ENCODE results near the gene WDR89. TPM values are rescaled to one million over a fixed set of nuclear protein-coding genes. Genes with fewer than 3 reads are reported as not detected.
"Not testable (repeated sequence)": the region's sequence is repeated elsewhere in the genome, so short reads cannot be mapped to it uniquely, and the experiment has no call there.

WDR89 gene
- total RNA-seq, 1 donor, result 13.0 TPM

DNA sequence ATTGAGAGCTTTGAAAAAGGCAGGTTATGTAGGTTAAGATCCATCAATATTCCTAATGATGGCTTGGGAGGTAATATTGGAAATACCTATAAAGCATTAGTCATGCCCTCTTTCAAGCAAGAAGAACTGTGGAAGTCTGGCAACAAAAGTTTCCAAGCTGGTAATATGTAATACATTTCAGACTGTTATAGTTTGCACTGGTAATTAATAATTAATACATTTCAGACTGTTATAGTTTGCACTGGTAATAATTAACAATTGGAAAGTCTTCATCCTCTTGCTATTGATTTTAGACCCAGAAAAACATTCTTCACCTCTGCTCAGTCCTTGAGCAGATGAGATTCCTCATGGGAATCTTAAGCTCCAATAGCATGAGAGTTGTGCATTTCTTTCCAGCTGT is 29.0 kb upstream of the WDR89 start:
- TF ChIP-seq, protein P1, sequence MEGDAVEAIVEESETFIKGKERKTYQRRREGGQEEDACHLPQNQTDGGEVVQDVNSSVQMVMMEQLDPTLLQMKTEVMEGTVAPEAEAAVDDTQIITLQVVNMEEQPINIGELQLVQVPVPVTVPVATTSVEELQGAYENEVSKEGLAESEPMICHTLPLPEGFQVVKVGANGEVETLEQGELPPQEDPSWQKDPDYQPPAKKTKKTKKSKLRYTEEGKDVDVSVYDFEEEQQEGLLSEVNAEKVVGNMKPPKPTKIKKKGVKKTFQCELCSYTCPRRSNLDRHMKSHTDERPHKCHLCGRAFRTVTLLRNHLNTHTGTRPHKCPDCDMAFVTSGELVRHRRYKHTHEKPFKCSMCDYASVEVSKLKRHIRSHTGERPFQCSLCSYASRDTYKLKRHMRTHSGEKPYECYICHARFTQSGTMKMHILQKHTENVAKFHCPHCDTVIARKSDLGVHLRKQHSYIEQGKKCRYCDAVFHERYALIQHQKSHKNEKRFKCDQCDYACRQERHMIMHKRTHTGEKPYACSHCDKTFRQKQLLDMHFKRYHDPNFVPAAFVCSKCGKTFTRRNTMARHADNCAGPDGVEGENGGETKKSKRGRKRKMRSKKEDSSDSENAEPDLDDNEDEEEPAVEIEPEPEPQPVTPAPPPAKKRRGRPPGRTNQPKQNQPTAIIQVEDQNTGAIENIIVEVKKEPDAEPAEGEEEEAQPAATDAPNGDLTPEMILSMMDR (IDR thresholded peaks at IDR 0.05; ENCODE audit: insufficient read depth, low read depth, low read length), result no peak

DNA sequence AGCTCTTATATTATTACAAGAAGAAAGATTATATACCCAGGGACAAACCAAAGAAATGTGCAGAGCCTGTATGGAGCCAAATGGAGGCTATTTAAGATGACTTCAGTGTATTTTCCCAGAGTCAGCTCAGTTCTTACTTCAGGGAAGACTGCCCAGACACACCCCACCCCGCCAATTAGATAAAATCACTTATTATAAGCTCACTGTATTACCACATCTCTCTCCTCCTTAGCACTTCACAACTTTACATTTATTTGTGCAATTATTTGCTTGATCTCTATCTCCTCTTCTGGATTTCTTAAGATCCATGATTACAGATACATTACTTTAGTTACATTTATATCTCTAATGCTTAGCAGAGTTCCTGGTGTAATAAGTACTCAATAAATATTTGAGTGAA is 24.7 kb upstream of the WDR89 start:
- DNase-seq (ENCODE audit: low read depth), result peak; percentile 16
- H3K4me3 ChIP-seq (ENCODE audit: low read depth, low read length), result no peak overlapping the region
- TF ChIP-seq, protein P1 (IDR thresholded peaks at IDR 0.05; ENCODE audit: insufficient read depth, low read depth, low read length), result no peak

More for the DNA sequence above, 29.0 kb upstream of the WDR89 start:
- DNase-seq (ENCODE audit: low read depth), result no peak
- H3K4me3 ChIP-seq (ENCODE audit: low read depth, low read length), result no peak overlapping the region

DNA sequence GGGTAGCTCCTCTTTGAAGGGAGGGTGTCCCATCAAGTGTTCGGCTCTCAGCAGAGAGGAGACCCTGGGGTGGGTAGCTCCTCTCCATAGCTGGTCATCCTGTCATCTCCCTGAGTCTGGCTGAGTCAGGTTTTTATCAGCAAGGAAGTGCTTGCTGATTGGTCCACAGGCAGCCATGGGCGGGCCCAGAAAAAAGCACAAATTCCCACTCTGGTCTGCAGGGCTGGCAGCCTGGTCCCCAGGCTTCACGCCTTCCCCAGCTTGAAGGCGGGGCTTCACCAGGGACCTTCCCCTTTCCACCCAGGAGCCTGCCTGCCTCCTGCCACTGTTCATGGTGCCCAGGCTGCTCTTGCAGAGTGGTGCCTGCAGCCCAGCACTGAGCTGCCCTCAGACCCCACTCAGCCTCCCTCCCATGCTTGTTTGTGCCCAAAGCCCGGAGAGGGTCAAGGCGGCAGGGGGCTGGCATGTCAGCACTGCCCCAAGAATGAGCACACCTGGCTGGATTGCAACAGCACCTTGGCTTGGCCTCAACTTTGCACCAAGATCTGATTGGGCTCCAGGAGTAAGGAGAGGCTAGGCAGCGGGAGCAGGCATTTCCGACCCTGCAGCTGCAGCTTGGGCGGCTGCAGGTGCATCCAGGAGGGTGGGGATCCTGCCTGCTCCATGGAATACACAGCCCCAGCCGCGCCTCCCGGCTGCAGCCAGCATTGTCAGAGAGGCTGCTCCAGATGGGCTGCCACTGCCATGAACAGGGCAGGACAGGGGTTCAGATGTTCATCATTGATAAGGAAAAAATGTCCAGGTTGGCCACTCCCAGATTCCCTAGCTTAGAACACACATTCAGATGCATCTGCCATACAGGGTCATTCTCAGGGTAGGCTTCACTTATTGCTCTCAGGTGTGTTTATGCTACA is 22.0 kb upstream of the WDR89 start:
- DNase-seq (ENCODE audit: low read depth), result no peak
- H3K4me3 ChIP-seq (ENCODE audit: low read depth, low read length), result no peak overlapping the region
- TF ChIP-seq, protein P1 (IDR thresholded peaks at IDR 0.05; ENCODE audit: insufficient read depth, low read depth, low read length), result no peak

DNA sequence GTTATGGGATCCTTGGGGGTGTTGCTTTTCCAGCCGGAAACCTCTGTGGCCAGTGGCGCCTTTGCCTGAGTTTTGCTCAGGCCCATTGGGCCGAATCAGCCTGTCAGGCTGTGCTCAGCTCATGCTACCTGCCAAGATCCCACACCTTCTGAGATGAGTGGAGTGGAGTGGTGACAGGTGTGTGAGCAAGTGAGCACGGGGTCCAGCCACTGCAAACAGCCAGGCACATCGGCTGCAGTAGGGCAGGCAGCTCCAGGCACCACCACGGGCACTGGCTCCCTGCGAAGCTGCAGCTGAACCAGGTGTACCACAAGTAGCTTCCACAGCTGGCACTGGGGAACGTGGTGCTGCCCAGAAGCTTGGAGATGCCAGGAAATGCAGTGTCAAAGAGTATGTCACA is 21.1 kb upstream of the WDR89 start:
- H3K4me3 ChIP-seq (ENCODE audit: low read depth, low read length), result no peak overlapping the region
- TF ChIP-seq, protein P1 (IDR thresholded peaks at IDR 0.05; ENCODE audit: insufficient read depth, low read depth, low read length), result no peak
- DNase-seq (ENCODE audit: low read depth), result no peak

DNA sequence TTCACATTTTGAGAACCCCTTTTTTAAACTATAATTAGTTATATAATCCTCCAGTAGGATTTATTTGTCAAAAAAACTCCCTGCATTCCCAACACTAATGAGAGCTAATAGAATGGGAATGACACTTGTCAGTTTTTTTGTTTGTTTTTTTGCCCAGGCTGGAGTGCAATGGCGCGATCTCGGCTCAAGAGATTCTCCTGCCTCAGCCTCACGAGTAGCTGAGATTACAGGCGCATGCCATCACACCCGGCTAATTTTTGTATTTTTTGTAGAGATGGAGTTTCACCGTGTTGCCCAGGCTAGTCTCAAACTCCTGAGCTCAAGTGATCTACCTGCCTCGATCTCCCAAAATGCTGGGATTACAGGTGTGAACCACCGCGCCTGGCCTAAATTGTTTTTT is 20.2 kb upstream of the WDR89 start:
- not testable (repeated sequence) for H3K4me3 ChIP-seq (ENCODE audit: low read depth, low read length); DNase-seq (ENCODE audit: low read depth)

DNA sequence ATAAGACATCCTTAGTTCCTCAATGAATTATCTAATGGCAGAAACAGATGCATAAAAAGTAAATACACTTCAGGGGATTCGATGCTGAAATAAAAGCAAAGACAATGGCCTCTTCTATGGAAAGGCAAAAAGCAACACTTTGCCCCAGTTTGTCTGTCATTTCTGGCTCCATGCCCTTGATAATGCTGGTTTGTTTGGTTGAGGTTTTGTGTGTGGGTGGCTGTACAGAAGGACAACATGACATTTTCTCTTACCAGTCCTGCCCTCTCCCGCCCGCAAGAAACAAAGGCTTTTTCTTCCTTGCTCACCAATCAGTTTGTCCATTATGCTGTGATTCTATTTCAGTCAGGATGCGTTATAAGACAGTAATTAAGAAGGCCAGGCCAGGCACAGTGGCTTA is 18.1 kb upstream of the WDR89 start:
- no peak overlapping the region for H3K4me3 ChIP-seq (ENCODE audit: low read depth, low read length)
- DNase-seq (ENCODE audit: low read depth), result no peak
- TF ChIP-seq, protein P1 (IDR thresholded peaks at IDR 0.05; ENCODE audit: insufficient read depth, low read depth, low read length), result no peak

DNA sequence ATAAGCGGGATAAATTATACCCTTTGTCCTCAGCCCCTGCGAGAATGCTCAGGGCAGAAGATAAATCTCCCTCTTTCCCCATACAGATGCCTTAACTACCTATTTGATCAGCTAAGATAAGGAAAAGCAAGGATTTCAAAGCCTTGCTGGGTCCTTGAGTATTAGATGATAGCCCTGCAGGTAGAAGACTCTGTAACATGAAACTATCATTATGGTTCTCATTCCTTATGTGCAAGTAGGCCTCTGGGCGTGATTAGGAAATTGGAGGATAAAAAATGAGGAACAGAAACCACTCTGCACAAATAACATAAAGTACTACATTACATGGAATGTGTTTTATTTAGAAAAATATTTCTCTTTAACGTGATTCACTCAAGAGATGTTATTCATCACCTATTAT is 14.5 kb upstream of the WDR89 start:
- H3K4me3 ChIP-seq (ENCODE audit: low read depth, low read length), result no peak overlapping the region
- DNase-seq (ENCODE audit: low read depth), result no peak
- TF ChIP-seq, protein P1 (IDR thresholded peaks at IDR 0.05; ENCODE audit: insufficient read depth, low read depth, low read length), result no peak
